ENCODE measurements around the gene ADAT1.

ADAT1 gene
- 46.3 to 62.9 (median 52.5) reads per million in 3 donors for total RNA-seq

GRCh38 chr16:75622761-75623605 lies at the start of gene ADAT1:
Gene ADAT1, minus strand, starts transcription at chr16:75623281. Its CDS starts 2,482 bp downstream, at chr16:75620799.
- Histone ChIP-seq H3K36me3 (ENCODE audit: control insufficient read depth, insufficient read depth, low read length) (peaks cover 8% of the 10 kb centered on the region), H3K4me1 (ENCODE audit: control insufficient read depth, insufficient read depth, low read length, poor library complexity, severe bottlenecking) (peaks cover 21% of the 10 kb centered on the region), H3K9me3 (ENCODE audit: control insufficient read depth, low read length) (no peaks in the 10 kb centered on the region), H3K27ac (ENCODE audit: insufficient read depth, low read length, poor library complexity, severe bottlenecking) (peak within 1 kb of the TSS; percentile 87), H3K4me3 (ENCODE audit: insufficient read depth, low read depth, low read length, poor library complexity, severe bottlenecking) (peak within 1 kb of the TSS; percentile 76), H3K27me3 (replicated peaks; ENCODE audit: control insufficient read depth, insufficient read depth, low read length, poor library complexity, severe bottlenecking) (no peaks in the 10 kb centered on the region)
- peak; percentile 96 to 99 (median 99) for DNase-seq

GRCh38 chr16:75667503-75667902 lies 44.4 kb upstream of the ADAT1 start:
- no peaks in the 10 kb centered on the region for H3K9me3 ChIP-seq (ENCODE audit: control insufficient read depth, low read length)
- DNase-seq = no peak
- H3K4me1 ChIP-seq (ENCODE audit: control insufficient read depth, insufficient read depth, low read length, poor library complexity, severe bottlenecking) = no peaks in the 10 kb centered on the region
- no peaks in the 10 kb centered on the region for H3K27me3 ChIP-seq (replicated peaks; ENCODE audit: control insufficient read depth, insufficient read depth, low read length, poor library complexity, severe bottlenecking)
- H3K4me3 ChIP-seq (ENCODE audit: insufficient read depth, low read depth, low read length, poor library complexity, severe bottlenecking) = no peak overlapping the region
- no peaks in the 10 kb centered on the region for H3K36me3 ChIP-seq (ENCODE audit: control insufficient read depth, insufficient read depth, low read length)
- no peak overlapping the region for H3K27ac ChIP-seq (ENCODE audit: insufficient read depth, low read length, poor library complexity, severe bottlenecking)

GRCh38 chr16:75660726-75661302 lies 37.7 kb upstream of the ADAT1 start:
- Histone ChIP-seq H3K36me3 (ENCODE audit: control insufficient read depth, insufficient read depth, low read length) (peaks cover 28% of the 10 kb centered on the region), H3K4me3 (ENCODE audit: insufficient read depth, low read depth, low read length, poor library complexity, severe bottlenecking) (no peak overlapping the region), H3K9me3 (ENCODE audit: control insufficient read depth, low read length) (no peaks in the 10 kb centered on the region), H3K27ac (ENCODE audit: insufficient read depth, low read length, poor library complexity, severe bottlenecking) (no peak overlapping the region), H3K27me3 (replicated peaks; ENCODE audit: control insufficient read depth, insufficient read depth, low read length, poor library complexity, severe bottlenecking) (no peaks in the 10 kb centered on the region), H3K4me1 (ENCODE audit: control insufficient read depth, insufficient read depth, low read length, poor library complexity, severe bottlenecking) (peaks cover 3% of the 10 kb centered on the region)
- DNase-seq = no peak

- Histone ChIP-seq H3K27me3 (replicated peaks; ENCODE audit: control insufficient read depth, insufficient read depth, low read length, poor library complexity, severe bottlenecking) (no peaks in the 10 kb centered on the region), H3K36me3 (ENCODE audit: control insufficient read depth, insufficient read depth, low read length) (peaks cover 33% of the 10 kb centered on the region), H3K4me3 (ENCODE audit: insufficient read depth, low read depth, low read length, poor library complexity, severe bottlenecking) (no peak overlapping the region), H3K4me1 (ENCODE audit: control insufficient read depth, insufficient read depth, low read length, poor library complexity, severe bottlenecking) (peaks cover 3% of the 10 kb centered on the region), H3K27ac (ENCODE audit: insufficient read depth, low read length, poor library complexity, severe bottlenecking) (no peak overlapping the region), H3K9me3 (ENCODE audit: control insufficient read depth, low read length) (no peaks in the 10 kb centered on the region)
- no peak for DNase-seq
Measured at GRCh38 chr16:75660321-75660720, 37.2 kb upstream of the ADAT1 start.

GRCh38 chr16:75658175-75658574 lies 35.1 kb upstream of the ADAT1 start:
- no peak overlapping the region for H3K27ac ChIP-seq (ENCODE audit: insufficient read depth, low read length, poor library complexity, severe bottlenecking)
- H3K36me3 ChIP-seq (ENCODE audit: control insufficient read depth, insufficient read depth, low read length) = peaks cover 44% of the 10 kb centered on the region
- H3K27me3 ChIP-seq (replicated peaks; ENCODE audit: control insufficient read depth, insufficient read depth, low read length, poor library complexity, severe bottlenecking) = no peaks in the 10 kb centered on the region
- no peak overlapping the region for H3K4me3 ChIP-seq (ENCODE audit: insufficient read depth, low read depth, low read length, poor library complexity, severe bottlenecking)
- peaks cover 3% of the 10 kb centered on the region for H3K4me1 ChIP-seq (ENCODE audit: control insufficient read depth, insufficient read depth, low read length, poor library complexity, severe bottlenecking)
- no peaks in the 10 kb centered on the region for H3K9me3 ChIP-seq (ENCODE audit: control insufficient read depth, low read length)
- no peak for DNase-seq

GRCh38 chr16:75653922-75654321 lies 30.8 kb upstream of the ADAT1 start:
- Histone ChIP-seq H3K4me1 (ENCODE audit: control insufficient read depth, insufficient read depth, low read length, poor library complexity, severe bottlenecking) (peaks cover 27% of the 10 kb centered on the region), H3K4me3 (ENCODE audit: insufficient read depth, low read depth, low read length, poor library complexity, severe bottlenecking) (no peak overlapping the region), H3K9me3 (ENCODE audit: control insufficient read depth, low read length) (no peaks in the 10 kb centered on the region), H3K27me3 (replicated peaks; ENCODE audit: control insufficient read depth, insufficient read depth, low read length, poor library complexity, severe bottlenecking) (no peaks in the 10 kb centered on the region), H3K36me3 (ENCODE audit: control insufficient read depth, insufficient read depth, low read length) (peaks cover 44% of the 10 kb centered on the region), H3K27ac (ENCODE audit: insufficient read depth, low read length, poor library complexity, severe bottlenecking) (no peak overlapping the region)
- no peak for DNase-seq

GRCh38 chr16:75648265-75649076 lies 25.4 kb upstream of the ADAT1 start:
- Histone ChIP-seq H3K27me3 (replicated peaks; ENCODE audit: control insufficient read depth, insufficient read depth, low read length, poor library complexity, severe bottlenecking) (no peaks in the 10 kb centered on the region), H3K4me1 (ENCODE audit: control insufficient read depth, insufficient read depth, low read length, poor library complexity, severe bottlenecking) (peaks cover 52% of the 10 kb centered on the region), H3K4me3 (ENCODE audit: insufficient read depth, low read depth, low read length, poor library complexity, severe bottlenecking) (peak overlapping the region; percentile 90), H3K36me3 (ENCODE audit: control insufficient read depth, insufficient read depth, low read length) (peaks cover 4% of the 10 kb centered on the region), H3K27ac (ENCODE audit: insufficient read depth, low read length, poor library complexity, severe bottlenecking) (peak overlapping the region; percentile 92), H3K9me3 (ENCODE audit: control insufficient read depth, low read length) (no peaks in the 10 kb centered on the region)
- peak; percentile 67 to 79 (median 76) for DNase-seq

- Histone ChIP-seq H3K9me3 (ENCODE audit: control insufficient read depth, low read length) (no peaks in the 10 kb centered on the region), H3K4me1 (ENCODE audit: control insufficient read depth, insufficient read depth, low read length, poor library complexity, severe bottlenecking) (peaks cover 52% of the 10 kb centered on the region), H3K27me3 (replicated peaks; ENCODE audit: control insufficient read depth, insufficient read depth, low read length, poor library complexity, severe bottlenecking) (no peaks in the 10 kb centered on the region), H3K4me3 (ENCODE audit: insufficient read depth, low read depth, low read length, poor library complexity, severe bottlenecking) (peak within 1 kb of the TSS; percentile 90), H3K27ac (ENCODE audit: insufficient read depth, low read length, poor library complexity, severe bottlenecking) (peak within 1 kb of the TSS; percentile 92), H3K36me3 (ENCODE audit: control insufficient read depth, insufficient read depth, low read length) (peaks cover 7% of the 10 kb centered on the region)
- peak; percentile 89 to 94 (median 92) for DNase-seq
Measured at GRCh38 chr16:75647492-75648264, 24.6 kb upstream of the ADAT1 start, which contains the start of the genes KARS1 and TERF2IP. Gene KARS1, minus strand, starts transcription at chr16:75647665. Its CDS starts 26 bp downstream, at chr16:75647639. Gene TERF2IP, plus strand, starts transcription at chr16:75647773. Its CDS starts 110 bp downstream, at chr16:75647883.

- peaks cover 13% of the 10 kb centered on the region for H3K36me3 ChIP-seq (ENCODE audit: control insufficient read depth, insufficient read depth, low read length)
- peak overlapping the region; percentile 92 for H3K27ac ChIP-seq (ENCODE audit: insufficient read depth, low read length, poor library complexity, severe bottlenecking)
- H3K27me3 ChIP-seq (replicated peaks; ENCODE audit: control insufficient read depth, insufficient read depth, low read length, poor library complexity, severe bottlenecking) = no peaks in the 10 kb centered on the region
- H3K9me3 ChIP-seq (ENCODE audit: control insufficient read depth, low read length) = no peaks in the 10 kb centered on the region
- peak overlapping the region; percentile 90 for H3K4me3 ChIP-seq (ENCODE audit: insufficient read depth, low read depth, low read length, poor library complexity, severe bottlenecking)
- DNase-seq = no peak
- peaks cover 48% of the 10 kb centered on the region for H3K4me1 ChIP-seq (ENCODE audit: control insufficient read depth, insufficient read depth, low read length, poor library complexity, severe bottlenecking)
Measured at GRCh38 chr16:75647112-75647491, 24.0 kb upstream of the ADAT1 start.
